Erythroblast (primary cell): Measurements from ENCODE around the gene SLC45A1.

Experiments
- GATA1 ChIP-seq: IDR thresholded peaks from 2 replicates; pipeline ENCODE4 v1.6.1; 2011; ENCODE audit warnings: low read depth, mild to moderate bottlenecking, control low read depth, low read length, moderate library complexity
- POLR2A ChIP-seq: IDR thresholded peaks from 2 replicates; pipeline ENCODE4 v1.6.1; 2011; ENCODE audit warnings: mild to moderate bottlenecking, low read length

DNA sequence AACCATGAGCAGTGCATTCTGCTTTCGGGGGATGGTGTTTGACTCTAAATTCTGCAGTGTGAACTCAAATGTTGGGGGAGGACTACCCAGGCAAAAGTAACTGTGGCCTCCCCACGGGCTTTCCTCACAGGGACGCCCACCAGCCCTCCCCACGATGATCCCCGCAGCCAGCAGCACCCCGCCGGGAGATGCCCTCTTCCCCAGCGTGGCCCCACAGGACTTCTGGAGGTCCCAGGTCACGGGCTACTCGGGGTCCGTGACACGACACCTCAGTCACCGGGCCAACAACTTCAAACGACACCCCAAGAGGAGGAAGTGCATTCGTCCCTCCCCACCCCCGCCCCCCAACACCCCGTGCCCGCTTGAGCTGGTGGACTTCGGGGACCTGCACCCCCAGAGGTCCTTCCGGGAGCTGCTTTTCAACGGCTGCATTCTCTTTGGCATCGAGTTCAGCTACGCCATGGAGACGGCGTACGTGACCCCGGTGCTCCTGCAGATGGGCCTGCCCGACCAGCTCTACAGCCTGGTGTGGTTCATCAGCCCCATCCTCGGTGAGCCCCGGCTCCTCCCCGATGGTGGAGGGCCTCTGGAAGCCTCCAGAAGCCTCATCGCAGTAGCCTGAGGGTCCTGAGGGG, 6.4 kb downstream of the SLC45A1 start:
- TF ChIP-seq POLR2A (no peak), GATA1 (no peak)
